GM12892 (cell line): ENCODE results near the gene CTDP1.

Experiments used
- POLR2A ChIP-seq: IDR thresholded peaks from 2 replicates; pipeline ENCODE4 v1.6.1; 2011; ENCODE audit warnings: low read depth, low read length, control low read depth
- POLR2AphosphoS5 ChIP-seq: IDR thresholded peaks from 2 replicates; pipeline ENCODE4 v1.6.1; 2011; ENCODE audit warnings: low read depth, low read length, control low read depth
- TAF1 ChIP-seq: IDR thresholded peaks from 2 replicates; pipeline ENCODE4 v1.6.1; 2011; ENCODE audit warnings: low read depth, mild to moderate bottlenecking, control low read depth, low read length, borderline replicate concordance

DNA sequence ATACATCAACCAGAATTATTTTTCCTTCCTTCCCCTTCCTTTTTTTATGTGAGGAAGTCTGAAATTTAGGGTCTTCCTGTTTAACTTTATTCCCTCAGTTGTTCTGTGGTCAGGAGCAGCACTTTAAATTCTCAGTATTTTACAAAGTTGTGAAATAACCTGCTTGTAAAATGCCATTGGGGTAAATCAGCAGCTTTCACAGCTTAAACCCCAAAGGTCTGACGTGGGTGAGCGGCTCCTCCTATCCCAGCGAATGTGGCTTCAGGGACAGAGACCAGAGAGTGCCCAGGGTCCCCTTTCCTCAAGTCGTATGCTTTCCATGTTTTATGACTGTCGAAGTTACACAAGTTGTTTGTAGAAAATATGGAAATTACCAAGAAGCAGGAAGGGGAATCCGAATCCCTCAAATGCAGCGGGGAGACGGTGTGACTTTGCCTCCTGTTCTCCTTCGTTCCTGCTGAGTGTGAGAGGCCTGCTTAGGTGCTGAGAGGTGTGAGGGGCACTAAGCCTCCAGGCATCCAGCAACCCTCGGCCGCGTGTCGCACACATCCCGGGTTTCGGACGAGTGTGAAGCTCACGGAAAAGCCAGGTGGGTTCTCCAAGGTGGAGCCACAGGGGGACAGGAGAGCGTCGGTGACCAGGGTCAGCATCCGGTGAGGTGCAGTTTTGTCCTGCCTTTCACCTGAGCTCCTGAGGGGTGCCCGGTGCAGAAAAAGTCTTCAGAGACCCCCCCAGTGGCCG lies 107.4 kb downstream of the CTDP1 start:
- TF ChIP-seq POLR2A (no peak), POLR2AphosphoS5 (no peak), TAF1 (no peak)
